ENCODE data around the gene ANO6. TPM values are rescaled to one million over a fixed set of nuclear protein-coding genes. Genes with fewer than 3 reads are reported as not detected.
"Not testable (repeated sequence)": the region's sequence is repeated elsewhere in the genome, so short reads cannot be mapped to it uniquely, and the experiment has no call there.

The ANO6 gene
- total RNA-seq, 2 donors from 2014 or later = 24.4 to 28.0 TPM

DNA sequence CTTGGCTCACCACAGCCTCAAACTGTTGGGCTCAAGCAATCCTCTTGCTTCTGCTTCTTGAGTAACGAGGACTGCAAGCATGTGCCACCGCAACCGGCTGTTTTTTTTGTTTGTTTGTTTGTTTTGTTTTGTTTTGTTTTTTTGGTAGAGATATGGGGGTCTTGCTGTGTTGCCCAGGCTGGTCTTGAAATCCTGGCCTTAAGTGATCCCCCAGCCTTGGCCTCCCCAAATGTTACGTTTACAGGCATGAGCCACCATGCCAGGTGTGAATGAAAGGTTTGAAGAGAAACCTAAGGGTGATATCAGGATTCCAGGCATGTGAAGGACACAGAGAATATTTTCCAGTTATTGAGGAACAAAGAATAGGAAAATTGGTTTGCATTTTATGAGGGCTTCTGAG is 45.0 kb downstream of the ANO6 start:
- TF ChIP-seq, protein P1, sequence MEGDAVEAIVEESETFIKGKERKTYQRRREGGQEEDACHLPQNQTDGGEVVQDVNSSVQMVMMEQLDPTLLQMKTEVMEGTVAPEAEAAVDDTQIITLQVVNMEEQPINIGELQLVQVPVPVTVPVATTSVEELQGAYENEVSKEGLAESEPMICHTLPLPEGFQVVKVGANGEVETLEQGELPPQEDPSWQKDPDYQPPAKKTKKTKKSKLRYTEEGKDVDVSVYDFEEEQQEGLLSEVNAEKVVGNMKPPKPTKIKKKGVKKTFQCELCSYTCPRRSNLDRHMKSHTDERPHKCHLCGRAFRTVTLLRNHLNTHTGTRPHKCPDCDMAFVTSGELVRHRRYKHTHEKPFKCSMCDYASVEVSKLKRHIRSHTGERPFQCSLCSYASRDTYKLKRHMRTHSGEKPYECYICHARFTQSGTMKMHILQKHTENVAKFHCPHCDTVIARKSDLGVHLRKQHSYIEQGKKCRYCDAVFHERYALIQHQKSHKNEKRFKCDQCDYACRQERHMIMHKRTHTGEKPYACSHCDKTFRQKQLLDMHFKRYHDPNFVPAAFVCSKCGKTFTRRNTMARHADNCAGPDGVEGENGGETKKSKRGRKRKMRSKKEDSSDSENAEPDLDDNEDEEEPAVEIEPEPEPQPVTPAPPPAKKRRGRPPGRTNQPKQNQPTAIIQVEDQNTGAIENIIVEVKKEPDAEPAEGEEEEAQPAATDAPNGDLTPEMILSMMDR (IDR thresholded peaks at IDR 0.05) = no peak
- TF ChIP-seq POLR2A (IDR thresholded peaks at IDR 0.05) = no peak
- H3K4me1 ChIP-seq = peaks cover 41% of the 10 kb centered on the region
- intact Hi-C loops (cut with DNase I) = no loop called here
- no peak overlapping the region for H3K4me3 ChIP-seq
- no peak for DNase-seq
- H3K36me3 ChIP-seq (replicated peaks in 1 of 2; ENCODE audit: insufficient read depth in 1 of 2, low read depth in 2 of 2) = no peaks in the 10 kb centered on the region
- H3K27ac ChIP-seq = no peak overlapping the region
- 71 to 79% methylated on average over 4 of the region's 4 CpGs for WGBS, 2 donors
- no peaks in the 10 kb centered on the region for H3K9me3 ChIP-seq
- no peaks in the 10 kb centered on the region for H3K27me3 ChIP-seq
- ATAC-seq = no peak

DNA sequence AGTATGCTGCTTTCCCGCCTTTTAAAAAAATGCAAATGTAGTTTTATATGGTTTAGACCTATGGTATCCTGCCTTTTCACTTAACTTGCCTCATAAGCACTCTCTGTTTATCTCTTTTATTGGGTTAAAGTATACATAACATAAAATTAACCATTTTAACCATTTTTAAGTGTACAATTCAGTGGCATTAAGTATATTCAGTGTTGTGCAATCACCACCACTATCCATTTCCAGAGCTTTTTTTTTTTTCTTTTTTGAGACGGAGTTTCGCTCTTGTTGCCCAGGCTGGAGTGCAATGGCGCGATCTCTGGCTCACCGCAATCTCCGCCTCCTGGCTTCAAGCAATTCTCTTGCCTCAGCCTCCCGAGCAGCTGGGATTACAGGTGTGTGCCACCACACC is 46.3 kb downstream of the ANO6 start:
- not testable (repeated sequence) for ATAC-seq

DNA sequence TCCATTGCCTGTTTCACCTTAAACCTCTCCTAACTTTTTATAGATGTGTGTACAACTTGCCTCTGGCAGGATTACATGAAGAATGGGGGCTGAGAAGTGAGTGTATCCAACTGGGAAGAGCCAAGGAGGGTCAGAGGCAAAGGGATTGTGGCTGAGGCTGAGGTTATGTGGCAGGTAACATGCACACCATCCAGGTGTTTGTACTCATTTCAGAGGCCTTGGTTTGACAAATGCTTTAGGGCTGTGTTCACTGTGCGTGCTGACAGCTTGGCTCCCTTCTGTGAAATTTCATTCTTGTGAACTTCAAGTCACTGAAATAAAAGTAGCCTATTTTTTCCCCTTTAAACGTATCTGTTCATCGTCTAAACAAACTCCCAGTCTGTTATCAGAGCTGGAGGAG is 47.7 kb downstream of the ANO6 start:
- no peaks in the 10 kb centered on the region for H3K9me3 ChIP-seq
- 24 to 29% methylated on average over 3 of the region's 3 CpGs for WGBS, 2 donors
- TF ChIP-seq, protein P1 (IDR thresholded peaks at IDR 0.05) = no peak
- TF ChIP-seq POLR2A (IDR thresholded peaks at IDR 0.05) = no peak
- no peak overlapping the region for H3K4me3 ChIP-seq
- DNase-seq (peak in 1 of 4 donors; percentile 18), ATAC-seq (no peak)
- H3K36me3 ChIP-seq (replicated peaks in 1 of 2; ENCODE audit: insufficient read depth in 1 of 2, low read depth in 2 of 2) = no peaks in the 10 kb centered on the region
- no peaks in the 10 kb centered on the region for H3K27me3 ChIP-seq
- intact Hi-C loops (cut with DNase I) = no loop called here
- peaks cover 42% of the 10 kb centered on the region for H3K4me1 ChIP-seq
- H3K27ac ChIP-seq = peak overlapping the region in 1 of 4 donors; percentile 21

More for the DNA sequence above, 46.3 kb downstream of the ANO6 start:
- H3K4me3 ChIP-seq; DNase-seq; intact Hi-C loops (cut with DNase I); H3K9me3 ChIP-seq; H3K27ac ChIP-seq; H3K27me3 ChIP-seq; H3K36me3 ChIP-seq (replicated peaks in 1 of 2; ENCODE audit: insufficient read depth in 1 of 2, low read depth in 2 of 2): not testable (repeated sequence)
- WGBS, 2 donors = 95 to 97% methylated on average over 8 of the region's 8 CpGs
- peaks cover 41% of the 10 kb centered on the region for H3K4me1 ChIP-seq

DNA sequence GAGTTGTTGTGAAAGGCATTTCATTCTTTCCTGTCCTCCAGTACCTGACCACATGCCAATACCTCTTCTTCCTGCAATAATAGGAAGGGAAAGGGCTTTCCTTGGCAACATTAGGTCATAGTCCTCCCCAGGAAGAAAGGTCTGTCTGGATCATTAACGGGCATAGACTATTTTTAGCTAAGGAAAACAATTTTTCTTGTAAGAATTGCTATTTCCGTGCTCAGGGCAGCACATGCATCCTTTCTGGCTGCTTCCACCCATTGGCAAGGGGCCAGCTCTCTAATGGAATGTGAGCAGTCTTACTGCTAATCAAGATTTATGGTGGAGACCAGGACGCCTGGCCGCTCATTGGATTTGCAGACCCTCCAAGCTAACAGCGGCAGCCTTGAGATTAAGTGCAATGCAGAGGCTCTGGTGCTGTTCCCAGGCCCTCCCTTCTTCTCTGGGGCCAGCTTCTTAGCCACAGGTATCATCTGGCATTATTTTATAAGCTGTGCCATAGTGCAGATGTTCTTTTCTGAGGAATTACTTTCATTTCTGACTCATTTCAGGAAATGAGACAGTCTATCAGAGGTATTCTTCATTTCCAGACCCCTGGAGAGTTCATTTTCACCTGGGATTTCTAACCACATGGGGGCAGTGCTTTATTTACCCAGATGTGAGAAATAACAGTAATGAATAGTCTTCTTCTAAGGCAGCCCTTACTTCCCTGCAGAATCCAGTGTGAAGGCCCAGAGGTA is 52.9 kb downstream of the ANO6 start:
- Histone ChIP-seq H3K36me3 (replicated peaks in 1 of 2; ENCODE audit: insufficient read depth in 1 of 2, low read depth in 2 of 2) (no peaks in the 10 kb centered on the region), H3K9me3 (no peaks in the 10 kb centered on the region), H3K4me3 (no peak overlapping the region), H3K27me3 (no peaks in the 10 kb centered on the region), H3K27ac (peak overlapping the region; percentile 11 to 65 (median 40)), H3K4me1 (peaks cover 31% of the 10 kb centered on the region)
- DNase-seq = peak; percentile 70 to 82 (median 76)
- TF ChIP-seq, protein P1 (IDR thresholded peaks at IDR 0.05) = peak in 6 of 7 experiments; percentile 30 to 55 (median 48)
- TF ChIP-seq POLR2A (IDR thresholded peaks at IDR 0.05) = no peak
- intact Hi-C loops (cut with DNase I) = no loop called here
- WGBS, 2 donors = 6% methylated on average over 5 of the region's 5 CpGs
- peak; percentile 62 for ATAC-seq

DNA sequence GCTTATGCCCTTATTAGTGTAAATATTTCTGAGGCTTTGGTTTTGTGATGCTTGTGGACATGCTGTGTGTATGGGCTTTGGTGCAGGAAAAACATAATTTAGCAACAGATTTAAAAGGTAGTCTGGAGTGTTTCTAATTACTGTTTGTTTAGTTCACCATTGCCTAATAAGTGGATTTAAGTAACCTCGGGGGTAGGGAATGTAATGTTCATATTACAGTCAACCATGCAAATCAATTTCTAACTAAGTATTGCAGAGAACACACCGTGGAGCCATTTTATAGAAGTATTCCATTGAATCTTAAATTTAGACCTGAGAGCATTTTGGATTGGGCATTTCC is 53.5 kb downstream of the ANO6 start:
- ATAC-seq = no peak
- WGBS, 2 donors = 50 to 53% methylated on average over 2 of the region's 2 CpGs
- Histone ChIP-seq H3K27me3 (no peaks in the 10 kb centered on the region), H3K27ac (peak overlapping the region in 3 of 4 donors; percentile 11 to 65 (median 65)), H3K9me3 (no peaks in the 10 kb centered on the region), H3K36me3 (replicated peaks in 1 of 2; ENCODE audit: insufficient read depth in 1 of 2, low read depth in 2 of 2) (no peaks in the 10 kb centered on the region), H3K4me3 (no peak overlapping the region), H3K4me1 (peaks cover 28% of the 10 kb centered on the region)
- intact Hi-C loops (cut with DNase I) = no loop called here
- TF ChIP-seq POLR2A (IDR thresholded peaks at IDR 0.05) = no peak
- TF ChIP-seq, protein P1 (IDR thresholded peaks at IDR 0.05) = no peak
- DNase-seq = no peak
